ENCODE results near the gene GP5. TPM values are rescaled to one million over a fixed set of nuclear protein-coding genes. Genes with fewer than 3 reads are reported as not detected.
A peak's percentile ranks its signal among the peaks of the same experiment; 100 is the strongest.

GP5 gene
- total and polyA plus RNA-seq, 2 experiments from 2014 or later: 0.11 TPM; not detected in 1

DNA sequence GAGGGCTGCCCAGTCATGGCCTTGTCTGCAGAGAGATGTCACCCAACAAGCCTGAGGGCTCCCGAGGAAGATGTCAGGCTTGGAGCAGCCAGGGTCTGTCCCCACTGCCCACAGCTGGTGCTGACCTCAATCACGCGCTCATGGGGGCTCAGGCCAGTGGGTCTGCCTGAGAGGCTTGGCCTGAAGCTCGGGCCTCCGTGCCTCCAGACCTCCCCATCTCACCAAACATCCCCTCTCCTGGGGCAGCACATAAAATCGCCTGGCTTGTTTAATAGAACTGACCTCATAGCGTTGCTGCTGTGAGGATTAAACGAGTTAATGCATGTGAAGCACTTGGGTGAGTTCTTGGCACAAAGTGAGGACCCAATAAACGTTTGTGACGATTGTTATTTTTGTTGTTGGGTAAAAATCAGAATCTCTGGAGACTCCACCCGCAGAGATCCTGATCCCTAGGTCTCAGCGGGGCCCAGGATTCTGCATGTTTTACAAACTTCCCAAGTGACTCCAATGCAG is 33.0 kb downstream of the GP5 start:
- no peak overlapping the region for H3K27ac ChIP-seq
- no peaks in the 10 kb centered on the region for H3K9me2 ChIP-seq (ENCODE audit: insufficient read depth)
- peaks cover 21% of the 10 kb centered on the region for H3F3A ChIP-seq (ENCODE audit: insufficient read depth)
- no peak overlapping the region for H3K4me3 ChIP-seq
- H2AFZ ChIP-seq: no peak overlapping the region
- no peaks in the 10 kb centered on the region for H3K27me3 ChIP-seq (replicated peaks; ENCODE audit: insufficient read depth)
- WGBS, 2 experiments (ENCODE audit: low coverage in 1 of 2, low lambda C conversion rate in 2 of 2, missing lambda C conversion rate in 2 of 2): 87 to 89% methylated on average over 12 of the region's 12 CpGs
- no peaks in the 10 kb centered on the region for H4K20me1 ChIP-seq (ENCODE audit: insufficient read depth)
- no peak overlapping the region for H3K9ac ChIP-seq
- H3K9me3 ChIP-seq (ENCODE audit: low read depth): no peaks in the 10 kb centered on the region
- in situ Hi-C loops (cut with MboI): no loop called here
- no peaks in the 10 kb centered on the region for H3K79me2 ChIP-seq (ENCODE audit: insufficient read depth)
- no peaks in the 10 kb centered on the region for H3K36me3 ChIP-seq (ENCODE audit: low read depth)
- no peak overlapping the region for H3K4me2 ChIP-seq (ENCODE audit: unreplicated experiment)
- DNase-seq: no peak
- TF ChIP-seq EZH2phosphoT487 (IDR thresholded peaks at IDR 0.05; ENCODE audit: insufficient read depth, low read depth) (no peak), EZH2 (IDR thresholded peaks at IDR 0.05; ENCODE audit: insufficient read depth, poor library complexity, severe bottlenecking) (no peak)
- H3K4me1 ChIP-seq (ENCODE audit: insufficient read depth): peaks cover 40% of the 10 kb centered on the region

DNA sequence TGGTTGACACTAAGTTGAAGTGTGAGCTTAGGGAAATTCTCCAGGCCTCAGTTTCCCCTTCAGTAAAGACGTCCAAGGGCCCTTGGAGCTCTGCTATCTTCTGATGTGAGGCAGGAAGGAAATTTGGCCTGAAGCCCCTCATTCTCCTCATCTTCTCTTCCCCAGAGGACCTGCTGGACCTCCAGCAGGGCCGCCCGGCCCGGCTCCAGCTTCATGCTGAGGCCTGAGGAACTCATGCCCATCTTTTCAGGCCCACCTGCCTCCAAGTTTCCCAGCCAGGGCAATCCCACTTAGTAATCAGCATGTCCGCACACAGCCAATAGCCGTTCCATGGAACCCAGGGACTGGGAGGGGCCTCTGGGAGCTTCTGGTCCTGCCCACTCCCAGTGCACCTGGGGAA is 33.5 kb downstream of the GP5 start:
- H3K4me1 ChIP-seq (ENCODE audit: insufficient read depth): peaks cover 40% of the 10 kb centered on the region
- DNase-seq: no peak
- H3K9me2 ChIP-seq (ENCODE audit: insufficient read depth): no peaks in the 10 kb centered on the region
- no peaks in the 10 kb centered on the region for H3K27me3 ChIP-seq (replicated peaks; ENCODE audit: insufficient read depth)
- H3K9ac ChIP-seq: no peak overlapping the region
- no peaks in the 10 kb centered on the region for H3K36me3 ChIP-seq (ENCODE audit: low read depth)
- H3K4me2 ChIP-seq (ENCODE audit: unreplicated experiment): no peak overlapping the region
- peaks cover 21% of the 10 kb centered on the region for H3F3A ChIP-seq (ENCODE audit: insufficient read depth)
- peak overlapping the region; percentile 34; the same call in 1 of the 2 replicates for H2AFZ ChIP-seq
- H3K4me3 ChIP-seq: no peak overlapping the region
- H3K9me3 ChIP-seq (ENCODE audit: low read depth): no peaks in the 10 kb centered on the region
- H3K27ac ChIP-seq: peak overlapping the region; percentile 67
- WGBS, 2 experiments (ENCODE audit: low coverage in 1 of 2, low lambda C conversion rate in 2 of 2, missing lambda C conversion rate in 2 of 2): 89 to 90% methylated on average over 6 of the region's 6 CpGs
- no peak for TF ChIP-seq EZH2 (IDR thresholded peaks at IDR 0.05; ENCODE audit: insufficient read depth, poor library complexity, severe bottlenecking)
- TF ChIP-seq EZH2phosphoT487 (IDR thresholded peaks at IDR 0.05; ENCODE audit: insufficient read depth, low read depth): no peak
- in situ Hi-C loops (cut with MboI): no loop called here
- H3K79me2 ChIP-seq (ENCODE audit: insufficient read depth): no peaks in the 10 kb centered on the region
- no peaks in the 10 kb centered on the region for H4K20me1 ChIP-seq (ENCODE audit: insufficient read depth)

- peaks cover 38% of the 10 kb centered on the region for H3K4me1 ChIP-seq (ENCODE audit: insufficient read depth)
- H2AFZ ChIP-seq: peak overlapping the region; percentile 34; the same call in 1 of the 2 replicates
- WGBS, 2 experiments (ENCODE audit: low coverage in 1 of 2, low lambda C conversion rate in 2 of 2, missing lambda C conversion rate in 2 of 2): 6% methylated on average over 20 of the region's 20 CpGs
- H3K79me2 ChIP-seq (ENCODE audit: insufficient read depth): no peaks in the 10 kb centered on the region
- no peak for TF ChIP-seq EZH2phosphoT487 (IDR thresholded peaks at IDR 0.05; ENCODE audit: insufficient read depth, low read depth)
- no peak for TF ChIP-seq EZH2 (IDR thresholded peaks at IDR 0.05; ENCODE audit: insufficient read depth, poor library complexity, severe bottlenecking)
- H3K9me2 ChIP-seq (ENCODE audit: insufficient read depth): no peaks in the 10 kb centered on the region
- peak; percentile 89 for DNase-seq
- peak overlapping the region; percentile 49 for H3K9ac ChIP-seq
- no peak overlapping the region for H3K4me3 ChIP-seq
- peak overlapping the region; percentile 67 for H3K27ac ChIP-seq
- H3K9me3 ChIP-seq (ENCODE audit: low read depth): no peaks in the 10 kb centered on the region
- no peaks in the 10 kb centered on the region for H4K20me1 ChIP-seq (ENCODE audit: insufficient read depth)
- H3K4me2 ChIP-seq (ENCODE audit: unreplicated experiment): peak overlapping the region; percentile 61
- in situ Hi-C loops (cut with MboI): no loop called here
- peaks cover 20% of the 10 kb centered on the region for H3F3A ChIP-seq (ENCODE audit: insufficient read depth)
- no peaks in the 10 kb centered on the region for H3K27me3 ChIP-seq (replicated peaks; ENCODE audit: insufficient read depth)
- H3K36me3 ChIP-seq (ENCODE audit: low read depth): no peaks in the 10 kb centered on the region
Measured at GRCh38 chr3:194364652-194365434, 34.2 kb downstream of the GP5 start.

- no peaks in the 10 kb centered on the region for H3K9me2 ChIP-seq (ENCODE audit: insufficient read depth)
- H2AFZ ChIP-seq: no peak overlapping the region
- peak overlapping the region; percentile 67 for H3K27ac ChIP-seq
- peak; percentile 16 for DNase-seq
- H3K36me3 ChIP-seq (ENCODE audit: low read depth): no peaks in the 10 kb centered on the region
- H3K9me3 ChIP-seq (ENCODE audit: low read depth): no peaks in the 10 kb centered on the region
- no peak overlapping the region for H3K9ac ChIP-seq
- peak overlapping the region; percentile 61 for H3K4me2 ChIP-seq (ENCODE audit: unreplicated experiment)
- H3K4me1 ChIP-seq (ENCODE audit: insufficient read depth): peaks cover 34% of the 10 kb centered on the region
- WGBS, 2 experiments (ENCODE audit: low coverage in 1 of 2, low lambda C conversion rate in 2 of 2, missing lambda C conversion rate in 2 of 2): 64 to 72% methylated on average over 3 of the region's 3 CpGs
- H3K4me3 ChIP-seq: no peak overlapping the region
- TF ChIP-seq EZH2phosphoT487 (IDR thresholded peaks at IDR 0.05; ENCODE audit: insufficient read depth, low read depth) (no peak), EZH2 (IDR thresholded peaks at IDR 0.05; ENCODE audit: insufficient read depth, poor library complexity, severe bottlenecking) (no peak)
- peaks cover 18% of the 10 kb centered on the region for H3F3A ChIP-seq (ENCODE audit: insufficient read depth)
- in situ Hi-C loops (cut with MboI): no loop called here
- H4K20me1 ChIP-seq (ENCODE audit: insufficient read depth): no peaks in the 10 kb centered on the region
- H3K79me2 ChIP-seq (ENCODE audit: insufficient read depth): no peaks in the 10 kb centered on the region
- H3K27me3 ChIP-seq (replicated peaks; ENCODE audit: insufficient read depth): no peaks in the 10 kb centered on the region
Measured at GRCh38 chr3:194364314-194364651, 34.8 kb downstream of the GP5 start.

All from GM23248 (cell line).